T-helper 2 cell (primary cell): ENCODE data around the gene E2F4.

Experiments used
- DNase-seq, 5 experiments: peaks; one replicate each; pipeline versions ENCODE4 v3.0.0 to v3.0.0-alpha.2; 2012 to 2022

The E2F4 gene

GRCh38 chr16:67157892-67158635 is 33.9 kb upstream of the E2F4 start:
- peak in 2 of 5 experiments; percentile 40 to 62 for DNase-seq

- DNase-seq: peak; percentile 54 to 90 (median 74)
Measured at GRCh38 chr16:67158637-67159600, 33.0 kb upstream of the E2F4 start.

GRCh38 chr16:67161595-67162058 is 30.3 kb upstream of the E2F4 start:
- DNase-seq: no peak

GRCh38 chr16:67162506-67163163 is 29.3 kb upstream of the E2F4 start:
- no peak for DNase-seq

- DNase-seq: peak in 1 of 5 experiments; percentile 90
Measured at GRCh38 chr16:67163164-67163998, 28.6 kb upstream of the E2F4 start.

GRCh38 chr16:67163999-67164558 is 27.9 kb upstream of the E2F4 start:
- no peak for DNase-seq

- no peak for DNase-seq
Measured at GRCh38 chr16:67164599-67165061, 27.3 kb upstream of the E2F4 start, which contains the start of gene HSF4. Gene HSF4 (plus strand): TSS chr16:67164745. CDS start chr16:67164812, 67 bp downstream.

- no peak for DNase-seq
Measured at GRCh38 chr16:67165121-67166078, 26.6 kb upstream of the E2F4 start.

GRCh38 chr16:67166110-67166547 is 25.8 kb upstream of the E2F4 start:
- no peak for DNase-seq

- DNase-seq: no peak
Measured at GRCh38 chr16:67166598-67167168, 25.3 kb upstream of the E2F4 start.

GRCh38 chr16:67167588-67167987 is 24.4 kb upstream of the E2F4 start:
- DNase-seq: no peak

GRCh38 chr16:67169011-67169451 is 22.9 kb upstream of the E2F4 start:
- no peak for DNase-seq

GRCh38 chr16:67169642-67170167 is 22.2 kb upstream of the E2F4 start:
- DNase-seq: no peak

- DNase-seq: peak in 1 of 5 experiments; percentile 71
Measured at GRCh38 chr16:67170168-67170948, 21.6 kb upstream of the E2F4 start, which contains the start of gene NOL3. Gene NOL3 (plus strand): TSS chr16:67170538.

- DNase-seq: no peak
Measured at GRCh38 chr16:67170949-67171649, 20.9 kb upstream of the E2F4 start.

- no peak for DNase-seq
Measured at GRCh38 chr16:67173323-67173722, 18.6 kb upstream of the E2F4 start.

- DNase-seq: peak; percentile 38 to 81 (median 57)
Measured at GRCh38 chr16:67173808-67174705, 17.9 kb upstream of the E2F4 start.
